ENCODE data around the gene ATXN7L1.

The ATXN7L1 gene

DNA sequence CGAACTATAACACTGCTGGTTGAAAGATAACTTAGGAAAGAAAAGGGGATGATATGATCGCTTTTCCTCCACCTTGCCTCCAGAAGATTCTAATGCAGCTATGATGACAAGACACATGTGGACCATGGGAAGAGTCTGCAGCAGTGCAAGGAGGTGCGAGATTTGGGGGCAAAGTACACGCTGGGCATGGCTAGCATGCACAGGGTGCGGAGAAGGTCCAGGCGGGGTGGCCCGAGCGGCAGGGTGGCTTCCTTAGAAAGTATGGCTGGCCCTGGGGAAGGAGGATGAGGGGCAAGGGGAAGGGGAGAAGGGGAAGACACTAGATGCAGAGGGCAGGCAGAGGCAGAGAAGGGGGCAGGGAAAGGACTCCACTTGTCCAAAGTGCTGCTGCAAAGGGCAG, 15.6 kb downstream of the ATXN7L1 start:
- Histone ChIP-seq H3K4me3 (ENCODE audit: low read depth, low read length) (no peak overlapping the region), H3K36me3 (ENCODE audit: control insufficient read depth in 2 of 2, insufficient read depth in 1 of 2, low read length in 2 of 2) (no peaks in the 10 kb centered on the region; a peak in 1 of 3 replicates), H3K4me1 (ENCODE audit: control insufficient read depth, insufficient read depth, low read length) (no peaks in the 10 kb centered on the region), H3K27ac (ENCODE audit: extremely low read depth, low read depth, low read length) (no peak overlapping the region), H3K9me3 (ENCODE audit: control insufficient read depth, insufficient read depth, low read depth, low read length) (no peaks in the 10 kb centered on the region)
- POLR2A ChIA-PET, result no interaction called here
- TF ChIP-seq, protein P1, sequence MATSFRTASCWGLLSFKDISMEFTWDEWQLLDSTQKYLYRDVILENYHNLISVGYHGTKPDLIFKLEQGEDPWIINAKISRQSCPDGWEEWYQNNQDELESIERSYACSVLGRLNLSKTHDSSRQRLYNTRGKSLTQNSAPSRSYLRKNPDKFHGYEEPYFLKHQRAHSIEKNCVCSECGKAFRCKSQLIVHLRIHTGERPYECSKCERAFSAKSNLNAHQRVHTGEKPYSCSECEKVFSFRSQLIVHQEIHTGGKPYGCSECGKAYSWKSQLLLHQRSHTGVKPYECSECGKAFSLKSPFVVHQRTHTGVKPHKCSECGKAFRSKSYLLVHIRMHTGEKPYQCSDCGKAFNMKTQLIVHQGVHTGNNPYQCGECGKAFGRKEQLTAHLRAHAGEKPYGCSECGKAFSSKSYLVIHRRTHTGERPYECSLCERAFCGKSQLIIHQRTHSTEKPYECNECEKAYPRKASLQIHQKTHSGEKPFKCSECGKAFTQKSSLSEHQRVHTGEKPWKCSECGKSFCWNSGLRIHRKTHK (tag by site-specific recombination; IDR thresholded peaks at IDR 0.05), result no peak
- TF ChIP-seq ZNF10 (tag by site-specific recombination; IDR thresholded peaks at IDR 0.05) (no peak), SP2 (tag by site-specific recombination; IDR thresholded peaks at IDR 0.05) (no peak), ZNF660 (tag by site-specific recombination; IDR thresholded peaks at IDR 0.05) (no peak), ZFP3 (tag by site-specific recombination; IDR thresholded peaks at IDR 0.05; ENCODE audit: low read depth) (no peak), KLF16 (tag by site-specific recombination; IDR thresholded peaks at IDR 0.05) (no peak), ZNF221 (tag by site-specific recombination; IDR thresholded peaks at IDR 0.05; ENCODE audit: borderline replicate concordance) (no peak), ZNF157 (tag by site-specific recombination; IDR thresholded peaks at IDR 0.05) (no peak), ZNF155 (tag by site-specific recombination; IDR thresholded peaks at IDR 0.05) (no peak), ZNF37A (tag by site-specific recombination; IDR thresholded peaks at IDR 0.05) (no peak), ZEB2 (tag by site-specific recombination; IDR thresholded peaks at IDR 0.05) (no peak), ZNF280C (tag by site-specific recombination; IDR thresholded peaks at IDR 0.05) (no peak), HOXA7 (CRISPR knock-in tag; IDR thresholded peaks at IDR 0.05; ENCODE audit: borderline replicate concordance) (no peak), ZNF610 (tag by site-specific recombination; IDR thresholded peaks at IDR 0.05; ENCODE audit: borderline replicate concordance) (no peak), ZNF138 (tag by site-specific recombination; IDR thresholded peaks at IDR 0.05; ENCODE audit: borderline replicate concordance) (no peak), ZNF248 (tag by site-specific recombination; IDR thresholded peaks at IDR 0.05) (no peak), ZNF324 (tag by site-specific recombination; IDR thresholded peaks at IDR 0.05) (no peak), ZIC2 (tag by site-specific recombination; IDR thresholded peaks at IDR 0.05) (no peak)
- TF ChIP-seq, protein P2, sequence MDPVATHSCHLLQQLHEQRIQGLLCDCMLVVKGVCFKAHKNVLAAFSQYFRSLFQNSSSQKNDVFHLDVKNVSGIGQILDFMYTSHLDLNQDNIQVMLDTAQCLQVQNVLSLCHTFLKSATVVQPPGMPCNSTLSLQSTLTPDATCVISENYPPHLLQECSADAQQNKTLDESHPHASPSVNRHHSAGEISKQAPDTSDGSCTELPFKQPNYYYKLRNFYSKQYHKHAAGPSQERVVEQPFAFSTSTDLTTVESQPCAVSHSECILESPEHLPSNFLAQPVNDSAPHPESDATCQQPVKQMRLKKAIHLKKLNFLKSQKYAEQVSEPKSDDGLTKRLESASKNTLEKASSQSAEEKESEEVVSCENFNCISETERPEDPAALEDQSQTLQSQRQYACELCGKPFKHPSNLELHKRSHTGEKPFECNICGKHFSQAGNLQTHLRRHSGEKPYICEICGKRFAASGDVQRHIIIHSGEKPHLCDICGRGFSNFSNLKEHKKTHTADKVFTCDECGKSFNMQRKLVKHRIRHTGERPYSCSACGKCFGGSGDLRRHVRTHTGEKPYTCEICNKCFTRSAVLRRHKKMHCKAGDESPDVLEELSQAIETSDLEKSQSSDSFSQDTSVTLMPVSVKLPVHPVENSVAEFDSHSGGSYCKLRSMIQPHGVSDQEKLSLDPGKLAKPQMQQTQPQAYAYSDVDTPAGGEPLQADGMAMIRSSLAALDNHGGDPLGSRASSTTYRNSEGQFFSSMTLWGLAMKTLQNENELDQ (tag by site-specific recombination; IDR thresholded peaks at IDR 0.05; ENCODE audit: low read depth), result no peak
- CTCF ChIA-PET, result interaction anchor here (0.6 to 0.7 kb wide), 2 partner anchors 75 to 159 kb away, joined by 3 read pairs; no protein-coding TSS in a partner anchor

GRCh38 chr7:105857009-105857952, 19.1 kb downstream of the ATXN7L1 start:
- Histone ChIP-seq H3K4me3 (ENCODE audit: low read depth, low read length) (no peak overlapping the region), H3K36me3 (ENCODE audit: control insufficient read depth in 2 of 2, insufficient read depth in 1 of 2, low read length in 2 of 2) (no peaks in the 10 kb centered on the region; a peak in 1 of 3 replicates), H3K4me1 (ENCODE audit: control insufficient read depth, insufficient read depth, low read length) (no peaks in the 10 kb centered on the region), H3K27ac (ENCODE audit: extremely low read depth, low read depth, low read length) (no peak overlapping the region), H3K9me3 (ENCODE audit: control insufficient read depth, insufficient read depth, low read depth, low read length) (no peaks in the 10 kb centered on the region)
- ChIA-PET CTCF (no interaction called here), POLR2A (no interaction called here)
- TF ChIP-seq KLF1 (tag by site-specific recombination; IDR thresholded peaks at IDR 0.05), result no peak
- TF ChIP-seq FEZF1 (tag by site-specific recombination; IDR thresholded peaks at IDR 0.05), result no peak
- TF ChIP-seq, protein P3, sequence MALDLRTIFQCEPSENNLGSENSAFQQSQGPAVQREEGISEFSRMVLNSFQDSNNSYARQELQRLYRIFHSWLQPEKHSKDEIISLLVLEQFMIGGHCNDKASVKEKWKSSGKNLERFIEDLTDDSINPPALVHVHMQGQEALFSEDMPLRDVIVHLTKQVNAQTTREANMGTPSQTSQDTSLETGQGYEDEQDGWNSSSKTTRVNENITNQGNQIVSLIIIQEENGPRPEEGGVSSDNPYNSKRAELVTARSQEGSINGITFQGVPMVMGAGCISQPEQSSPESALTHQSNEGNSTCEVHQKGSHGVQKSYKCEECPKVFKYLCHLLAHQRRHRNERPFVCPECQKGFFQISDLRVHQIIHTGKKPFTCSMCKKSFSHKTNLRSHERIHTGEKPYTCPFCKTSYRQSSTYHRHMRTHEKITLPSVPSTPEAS (tag by site-specific recombination; IDR thresholded peaks at IDR 0.05), result no peak
- no peak for TF ChIP-seq ZBTB17 (tag by site-specific recombination; IDR thresholded peaks at IDR 0.05)
- TF ChIP-seq ZNF530 (tag by site-specific recombination; IDR thresholded peaks at IDR 0.05; ENCODE audit: low read depth), result no peak

All from HEK293 (cell line).